Left kidney (tissue), 2 donors: ENCODE data around the gene TRIM73. TPM values are rescaled to one million over a fixed set of nuclear protein-coding genes. Genes with fewer than 3 reads are reported as not detected.
"Not testable (repeated sequence)": the region's sequence is repeated elsewhere in the genome, so short reads cannot be mapped to it uniquely, and the experiment has no call there.

Experiments used
- DNase-seq: peaks from one replicate; pipeline ENCODE4 v3.0.0-alpha.2; 2013
- polyA plus RNA-seq: library from polyadenylated mRNA; unstranded; fragments of 120-200 nt; gene quantifications from one replicate; pipeline ENCODE4 v1.2.1, GENCODE V29; 2013; ENCODE audit not compliant: insufficient read length

The TRIM73 gene
- polyA plus RNA-seq, 1 donor = 7.6 TPM

- DNase-seq = not testable (repeated sequence)
These were observed 20.0 kb downstream of the TRIM73 start for GRCh38 chr7:75415428-75415817.

DNA sequence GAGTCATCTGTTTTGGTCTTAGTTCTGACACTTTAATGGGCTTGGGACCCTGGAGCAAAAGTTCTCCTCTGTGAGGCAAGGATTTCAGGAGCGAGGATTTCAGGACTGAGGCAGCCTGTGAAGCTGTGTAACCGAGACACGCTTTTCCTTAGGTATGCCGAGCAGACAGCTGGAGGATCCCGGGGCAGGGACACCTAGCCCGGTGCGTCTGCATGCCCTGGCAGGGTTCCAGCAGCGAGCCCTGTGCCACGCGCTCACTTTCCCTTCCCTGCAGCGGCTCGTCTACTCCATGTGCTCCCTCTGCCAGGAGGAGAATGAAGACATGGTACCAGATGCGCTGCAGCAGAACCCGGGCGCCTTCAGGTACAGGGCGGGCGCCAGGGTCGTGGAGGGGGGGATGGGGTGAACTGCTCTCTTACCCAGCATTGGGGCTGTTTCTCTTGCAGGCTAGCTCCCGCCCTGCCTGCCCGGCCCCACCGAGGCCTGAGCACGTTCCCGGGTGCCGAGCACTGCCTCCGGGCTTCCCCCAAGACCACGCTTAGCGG lies 20.5 kb downstream of the TRIM73 start:
- not testable (repeated sequence) for DNase-seq

- not testable (repeated sequence) for DNase-seq
These were observed 21.4 kb downstream of the TRIM73 start for GRCh38 chr7:75416787-75417186.

- not testable (repeated sequence) for DNase-seq
These were observed 22.9 kb downstream of the TRIM73 start for GRCh38 chr7:75418292-75418858.

DNA sequence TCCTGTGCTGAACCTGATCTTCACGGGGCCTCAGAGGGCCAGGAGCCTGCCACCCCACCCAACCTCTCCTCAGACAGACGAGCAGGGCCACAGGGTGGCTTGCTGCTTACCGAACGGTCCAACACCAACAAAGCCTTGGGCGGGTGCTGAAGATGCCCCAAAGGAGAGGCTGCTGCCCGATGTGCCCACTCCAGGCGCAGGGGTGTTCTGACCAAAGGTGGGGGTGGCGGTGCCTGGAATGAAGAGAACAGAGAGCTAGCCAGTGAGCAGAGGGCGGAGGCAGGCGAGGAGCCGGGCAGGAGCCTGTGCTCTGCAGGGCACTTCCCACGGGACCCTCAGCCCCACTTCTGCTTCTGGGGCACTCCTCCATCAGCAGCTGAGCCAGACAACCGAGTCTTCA lies 23.8 kb downstream of the TRIM73 start:
- not testable (repeated sequence) for DNase-seq

DNA sequence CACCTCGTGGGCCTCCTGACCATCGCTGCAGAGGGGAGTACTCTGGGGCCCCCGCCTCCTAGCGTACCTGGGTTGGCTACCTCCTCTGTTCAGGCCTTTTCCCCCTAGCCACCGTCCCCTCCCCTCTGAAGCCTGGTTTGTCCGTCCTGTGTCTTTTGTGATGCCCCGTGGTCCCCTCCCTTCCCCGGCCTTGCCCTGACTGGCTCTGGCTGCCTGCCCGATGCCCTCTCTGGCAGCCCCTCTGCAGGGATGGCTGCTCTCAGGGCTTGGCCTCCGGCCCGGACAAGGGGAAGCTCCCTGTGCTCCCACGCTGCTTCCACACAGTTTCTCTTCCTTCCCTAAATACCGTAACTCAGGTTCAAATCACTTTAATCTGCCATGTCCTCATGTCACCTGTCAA lies 24.3 kb downstream of the TRIM73 start:
- not testable (repeated sequence) for DNase-seq

DNA sequence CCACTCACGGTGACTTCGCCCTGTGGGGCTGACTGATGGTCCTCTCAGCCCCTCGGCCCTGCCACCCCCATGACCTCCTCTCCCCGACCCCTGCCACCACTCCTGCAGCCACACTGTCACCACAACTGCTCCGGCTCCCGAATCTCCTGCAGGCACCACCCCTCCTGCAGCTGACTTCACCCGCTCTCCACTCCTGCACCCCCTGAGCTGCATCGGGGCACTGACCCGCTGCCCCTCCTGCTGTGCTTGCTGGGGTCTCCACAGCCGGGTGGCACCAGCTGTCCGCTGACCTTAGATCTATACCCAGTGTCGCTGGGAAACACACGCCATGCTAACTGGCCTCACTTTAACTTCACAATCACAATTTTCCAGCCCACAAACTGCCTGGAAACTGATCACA lies 24.7 kb downstream of the TRIM73 start:
- DNase-seq = not testable (repeated sequence)

DNA sequence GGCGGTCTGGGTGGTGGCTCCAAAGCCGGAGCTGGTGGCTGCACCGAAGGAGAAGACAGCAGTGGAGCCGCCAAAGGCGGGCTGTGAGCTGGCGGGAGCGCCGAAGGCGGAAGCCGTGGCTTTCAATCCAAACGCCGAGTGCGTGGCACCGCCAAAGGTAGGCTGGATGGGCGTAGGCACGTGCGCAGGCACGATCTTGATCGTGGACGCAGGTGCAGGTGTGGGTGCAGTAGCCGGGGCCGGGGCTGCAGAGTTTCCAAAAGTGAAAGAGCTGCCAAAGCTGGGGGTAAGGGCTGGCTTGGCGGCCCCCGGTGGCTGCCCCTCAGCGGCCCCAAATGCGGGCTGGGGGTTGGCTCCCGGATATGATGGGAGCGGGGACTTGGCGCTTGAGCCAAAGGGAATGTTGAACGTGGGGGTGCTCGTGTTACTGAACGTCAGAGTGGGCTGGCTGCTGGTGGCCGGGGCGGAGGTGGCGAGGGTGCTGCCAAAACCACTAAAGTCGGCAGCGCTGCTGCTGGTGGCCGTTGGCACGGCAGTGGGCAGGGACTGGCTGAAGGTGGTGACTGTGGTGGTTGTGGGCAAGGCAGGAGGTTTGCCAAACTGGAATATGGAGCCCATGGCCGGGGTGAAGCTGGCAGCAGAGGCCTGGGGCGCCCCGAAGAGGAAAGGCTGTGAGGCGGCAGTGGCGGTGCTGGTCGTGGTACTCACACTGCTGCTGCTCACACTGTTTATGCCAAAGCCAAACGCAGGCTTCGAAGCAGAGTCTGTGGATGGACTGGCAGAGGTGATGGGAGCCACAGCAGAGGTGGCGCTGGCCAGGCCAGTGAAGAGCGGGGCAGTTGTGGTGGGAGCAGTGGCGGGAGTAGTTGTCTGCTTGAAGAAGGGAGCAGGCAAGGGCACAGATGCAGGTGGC lies 26.6 kb downstream of the TRIM73 start:
- not testable (repeated sequence) for DNase-seq

DNA sequence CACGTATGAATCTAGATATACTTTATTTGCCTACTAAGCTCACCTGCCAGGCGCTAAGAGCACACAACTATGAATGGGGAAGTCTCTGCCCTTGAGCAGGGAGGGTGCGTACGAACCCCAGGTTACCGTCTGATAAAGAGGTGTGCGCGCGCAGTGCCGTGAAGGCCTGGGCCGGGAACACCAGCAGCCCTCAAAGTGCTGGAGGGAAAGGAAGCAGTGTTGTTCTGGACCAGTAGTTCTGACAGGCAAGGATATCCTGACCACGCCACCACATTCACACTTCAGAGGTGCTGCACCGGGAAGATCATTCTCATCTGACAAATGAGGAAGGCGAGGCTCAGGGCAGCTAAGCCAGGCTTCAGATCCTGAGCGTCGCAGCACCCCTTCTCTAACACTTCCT lies 28.1 kb downstream of the TRIM73 start:
- DNase-seq = not testable (repeated sequence)

DNA sequence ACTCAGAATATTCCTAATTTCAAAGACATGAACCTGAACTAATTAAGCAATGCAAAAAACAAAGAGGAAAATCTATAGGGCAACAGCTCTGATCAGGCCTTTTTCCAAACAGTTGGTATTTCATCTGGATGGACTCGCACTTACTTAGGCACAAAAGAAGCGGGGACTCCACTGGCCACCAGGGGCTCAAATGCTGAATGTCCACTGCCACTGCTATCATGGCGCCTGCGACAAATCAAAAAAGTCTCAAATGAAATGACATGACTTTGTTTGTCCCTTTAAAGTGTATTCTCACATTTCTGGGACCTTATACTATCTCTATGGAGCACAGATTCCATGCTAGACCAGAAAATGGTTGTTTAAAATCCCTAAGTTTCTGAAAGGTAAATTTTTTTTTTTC lies 43.6 kb downstream of the TRIM73 start:
- not testable (repeated sequence) for DNase-seq

GRCh38 chr7:75442101-75442464 lies 46.7 kb downstream of the TRIM73 start:
- DNase-seq = not testable (repeated sequence)

DNA sequence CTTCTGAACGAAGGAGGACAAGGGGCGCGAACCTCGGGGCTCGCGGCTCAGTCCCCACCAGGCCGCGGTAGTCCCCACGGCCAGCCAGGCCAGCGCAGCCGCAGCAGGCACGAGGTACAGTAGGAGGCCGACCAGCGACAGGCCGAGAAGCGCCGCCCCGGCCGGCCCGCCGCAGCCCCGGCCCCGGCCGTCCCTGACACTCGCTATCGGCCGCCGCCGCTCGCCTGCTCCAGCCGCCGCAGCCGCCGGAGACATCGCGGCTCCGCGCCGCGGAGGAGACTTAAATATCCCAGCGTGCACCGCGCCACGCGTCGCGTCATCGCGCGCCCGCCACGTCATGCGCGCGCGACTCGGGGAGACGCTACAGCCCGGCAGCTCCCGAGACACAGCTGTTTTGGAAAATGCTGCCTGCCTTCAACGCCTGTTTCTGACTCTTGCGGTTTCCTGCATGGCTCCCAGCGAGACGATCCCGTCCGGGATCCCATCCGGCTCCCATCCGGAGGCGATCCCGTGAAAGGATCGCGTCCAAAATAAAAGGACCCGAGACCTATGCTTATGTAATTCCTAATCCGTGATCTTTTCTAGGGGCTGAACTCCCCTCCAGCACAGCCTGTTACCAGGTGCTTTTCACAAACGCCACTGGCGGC lies 47.2 kb downstream of the TRIM73 start:
- peak; percentile 5 for DNase-seq

- DNase-seq = not testable (repeated sequence)
These were observed 54.5 kb downstream of the TRIM73 start for GRCh38 chr7:75449946-75450345.

DNA sequence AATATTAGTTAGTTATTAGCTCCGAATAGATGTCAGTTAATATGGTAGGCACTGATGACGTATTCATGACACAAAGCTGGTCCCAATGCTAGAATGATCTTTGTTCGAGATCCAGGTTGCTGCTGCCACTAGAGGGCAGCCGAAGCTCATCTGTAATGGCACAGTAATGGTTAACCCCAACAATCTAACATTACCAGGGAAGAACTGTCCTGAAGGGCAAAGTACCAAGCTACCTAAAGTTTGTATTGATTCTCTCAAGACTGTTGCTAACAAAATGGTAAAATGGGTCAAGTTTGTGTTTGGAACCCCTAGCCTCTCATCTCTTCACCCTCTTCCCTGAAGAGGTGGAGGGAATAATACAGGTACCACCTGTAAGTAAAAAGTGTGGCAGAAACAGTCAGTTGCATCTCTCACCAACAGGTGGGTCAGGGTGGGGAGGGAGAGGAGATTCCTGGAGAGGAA lies 57.1 kb downstream of the TRIM73 start:
- DNase-seq = not testable (repeated sequence)

Other genes starting within 250 kb of the TRIM73 start
- 85.4 TPM for gene POM121C, start 90.7 kb downstream of the TRIM73 start, polyA plus RNA-seq
- gene SPDYE5, start 96.7 kb downstream of the TRIM73 start, polyA plus RNA-seq = 7.3 TPM